Activated naive CD4-positive, alpha-beta T cell treated with anti-CD3 and anti-CD28 coated beads, Interleukin-2, amount 50 U/mL, for 24 hours (primary cell): ENCODE data around the gene AK8.

Source experiments
- H3K27ac Mint-ChIP-seq: one replicate; pipeline ENCODE4 v1.8.0; 2021; ENCODE audit warnings: mild to moderate bottlenecking, mixed read lengths
- H3K27me3 Mint-ChIP-seq: one replicate; pipeline ENCODE4 v1.8.0; 2021; ENCODE audit warnings: mixed read lengths
- H3K36me3 Mint-ChIP-seq: one replicate; pipeline ENCODE4 v1.8.0; 2021; ENCODE audit warnings: mixed read lengths
- H3K4me1 Mint-ChIP-seq: one replicate; pipeline ENCODE4 v1.8.0; 2021; ENCODE audit warnings: mixed read lengths
- H3K4me3 Mint-ChIP-seq: one replicate; pipeline ENCODE4 v1.8.0; 2021; ENCODE audit warnings: mild to moderate bottlenecking, mixed read lengths
- H3K9me3 Mint-ChIP-seq: one replicate; pipeline ENCODE4 v1.8.0; 2021; ENCODE audit warnings: mixed read lengths

AK8 gene

DNA sequence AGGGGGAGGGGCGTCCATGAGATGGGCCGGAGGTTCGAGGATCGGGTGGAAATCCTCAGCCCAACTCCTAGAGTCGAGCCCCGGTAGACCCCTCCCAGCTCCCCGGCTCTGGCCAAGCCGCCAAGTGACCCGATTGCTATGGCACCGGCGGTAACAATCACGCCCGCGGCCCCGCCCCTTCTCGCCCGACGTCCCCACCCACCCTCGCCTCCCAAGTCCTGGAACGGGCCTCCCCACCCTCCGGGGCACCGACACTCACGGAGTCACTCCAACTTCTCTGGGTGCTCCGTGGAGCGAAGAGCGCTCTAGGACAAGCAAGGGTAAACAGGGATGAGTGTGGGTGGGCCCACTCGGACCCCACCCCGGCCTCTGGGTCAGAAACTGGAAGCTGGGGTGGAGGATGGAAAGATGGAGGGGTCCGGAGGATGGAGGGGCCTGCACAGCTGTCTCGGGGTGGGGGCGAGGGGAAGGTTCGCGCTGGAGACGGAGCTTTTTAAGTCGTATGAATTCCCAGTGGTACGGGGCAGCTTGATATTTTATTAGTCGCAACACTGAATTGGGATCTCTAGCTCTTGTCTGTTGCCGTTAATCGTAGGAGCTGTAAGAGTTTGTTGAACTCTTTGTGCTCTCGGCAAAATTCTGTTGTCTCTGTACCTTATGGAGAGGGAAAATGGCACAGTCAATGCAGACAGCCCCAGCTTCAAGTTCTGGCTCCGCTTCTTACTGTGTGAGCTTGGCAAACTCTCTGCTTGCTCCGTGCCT, 792 bp upstream of the AK8 start, which contains the start of gene SPACA9:
Gene SPACA9 (plus strand): TSS at position 204 of the 762 bp plus-strand sequence. CDS start 5,050 bp downstream, outside the sequence.
- Mint-ChIP-seq H3K4me3 (peak within 1 kb of the TSS; percentile 83), H3K27ac (peak within 1 kb of the TSS; percentile 86), H3K27me3 (no peaks in the 10 kb centered on the region), H3K9me3 (no peaks in the 10 kb centered on the region), H3K36me3 (no peaks in the 10 kb centered on the region), H3K4me1 (peaks cover 4% of the 10 kb centered on the region)

DNA sequence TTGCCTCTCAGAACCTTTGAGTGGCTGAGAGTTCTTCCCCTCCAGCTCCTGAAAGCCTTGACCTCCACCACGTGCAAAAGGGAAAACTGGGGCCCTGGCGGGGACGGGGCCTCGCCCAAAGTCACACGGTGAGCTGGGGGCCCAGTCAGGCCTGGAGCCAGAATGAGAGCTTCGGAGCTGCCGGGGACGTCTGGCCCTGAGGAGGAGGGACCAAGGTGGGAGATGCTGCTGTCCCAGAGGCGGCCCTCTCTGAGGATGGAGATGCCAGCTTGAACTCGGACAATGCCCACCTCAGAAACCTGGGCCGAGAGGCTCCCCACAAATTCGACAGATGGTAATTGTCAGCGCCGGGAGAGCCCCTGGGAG, 643 bp downstream of the AK8 start:
- H3K9me3 Mint-ChIP-seq: no peaks in the 10 kb centered on the region
- peak overlapping the region; percentile 82 for H3K4me3 Mint-ChIP-seq
- H3K27ac Mint-ChIP-seq: peak overlapping the region; percentile 79
- peaks cover 4% of the 10 kb centered on the region for H3K4me1 Mint-ChIP-seq
- no peaks in the 10 kb centered on the region for H3K36me3 Mint-ChIP-seq
- H3K27me3 Mint-ChIP-seq: no peaks in the 10 kb centered on the region

DNA sequence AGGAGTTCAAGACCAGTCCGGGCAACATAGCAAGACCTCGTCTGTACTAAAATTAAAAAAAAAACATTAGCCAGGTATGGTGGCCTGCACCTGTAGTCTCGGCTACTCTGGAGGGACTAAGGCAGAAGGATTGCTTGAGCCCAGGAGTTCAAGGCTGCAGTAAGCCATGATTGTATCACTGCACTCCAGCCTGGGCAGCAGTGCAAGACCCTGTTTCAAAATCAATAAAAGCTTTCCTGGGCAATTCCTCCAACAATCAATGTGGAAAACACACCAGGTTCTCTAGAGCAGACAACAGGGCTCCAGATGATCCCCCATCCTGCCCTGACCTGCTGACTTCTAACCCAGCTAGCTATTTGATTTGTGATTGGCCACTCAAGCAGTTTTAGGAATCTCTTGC, 1.2 kb downstream of the AK8 start:
- Mint-ChIP-seq H3K4me1 (peaks cover 4% of the 10 kb centered on the region), H3K9me3 (no peaks in the 10 kb centered on the region), H3K36me3 (no peaks in the 10 kb centered on the region), H3K27me3 (no peaks in the 10 kb centered on the region), H3K27ac (no peak overlapping the region), H3K4me3 (peak overlapping the region; percentile 82)

DNA sequence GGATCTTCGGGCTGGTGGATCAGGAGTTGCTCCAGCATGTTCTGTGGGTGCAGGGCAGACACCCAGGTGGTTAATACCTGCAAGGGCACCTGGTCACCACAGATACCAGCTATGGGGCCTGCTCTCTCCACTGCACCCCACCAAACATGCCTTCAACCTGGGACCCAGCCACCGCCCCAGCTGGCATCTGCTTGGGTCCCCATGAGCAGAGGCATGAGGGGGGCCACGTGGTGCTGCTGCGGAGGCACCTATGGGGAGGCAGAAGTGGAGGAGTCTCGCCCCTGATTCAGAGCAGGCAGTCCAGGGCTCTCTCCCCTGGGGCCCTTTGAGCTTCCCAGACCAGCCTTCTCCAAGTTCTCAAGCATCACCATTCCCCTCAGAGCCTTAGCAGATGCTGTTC, 2.9 kb downstream of the AK8 start:
- Mint-ChIP-seq H3K27ac (no peak overlapping the region), H3K4me1 (peaks cover 4% of the 10 kb centered on the region), H3K4me3 (no peak overlapping the region)

DNA sequence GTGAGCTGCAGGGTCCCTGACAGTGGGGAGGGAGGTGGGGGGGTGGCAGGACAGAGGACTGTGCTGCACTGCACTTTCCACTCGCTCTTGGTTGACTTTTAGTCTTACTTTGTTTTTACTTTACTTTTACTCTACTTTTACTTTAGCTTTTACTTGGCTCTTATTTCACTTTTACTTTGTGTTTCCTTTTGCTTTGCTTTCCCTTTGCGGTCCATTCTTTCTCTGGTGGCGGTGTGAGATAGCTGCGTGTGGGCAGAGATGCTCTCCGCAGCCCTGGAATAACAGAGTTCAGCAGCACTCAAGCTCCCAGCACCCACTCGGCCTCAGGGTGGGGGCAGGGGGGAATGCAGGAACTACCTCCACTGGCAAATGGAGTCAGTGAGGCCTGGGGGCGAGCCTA, 4.7 kb downstream of the AK8 start:
- Mint-ChIP-seq H3K4me3 (peak overlapping the region; percentile 8), H3K27ac (no peak overlapping the region), H3K36me3 (no peaks in the 10 kb centered on the region), H3K27me3 (no peaks in the 10 kb centered on the region), H3K9me3 (no peaks in the 10 kb centered on the region), H3K4me1 (no peaks in the 10 kb centered on the region)

More for the DNA sequence above, 2.9 kb downstream of the AK8 start:
- Mint-ChIP-seq H3K9me3 (no peaks in the 10 kb centered on the region), H3K36me3 (no peaks in the 10 kb centered on the region), H3K27me3 (no peaks in the 10 kb centered on the region)

DNA sequence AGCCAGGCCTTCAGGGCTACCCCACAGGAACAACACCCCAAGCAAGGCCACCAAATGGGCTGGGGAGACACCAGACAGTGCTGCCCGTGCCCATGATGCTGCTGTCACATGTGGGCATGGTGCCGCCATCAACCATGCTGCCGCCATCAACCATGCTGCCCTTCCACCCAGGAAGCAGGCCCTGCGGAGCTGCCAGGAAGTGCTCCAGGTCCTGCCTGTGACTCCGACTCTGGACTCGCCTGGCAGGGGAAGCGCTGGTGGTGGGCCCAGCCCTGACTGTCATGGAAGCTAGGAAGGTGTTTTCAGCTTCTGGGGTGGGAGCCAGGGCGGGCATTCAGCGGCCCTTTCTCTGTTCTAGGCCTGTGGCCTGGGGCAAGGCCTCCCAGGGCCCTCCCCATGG, 8.8 kb downstream of the AK8 start:
- Mint-ChIP-seq H3K9me3 (no peaks in the 10 kb centered on the region), H3K27ac (no peak overlapping the region), H3K27me3 (no peaks in the 10 kb centered on the region)

DNA sequence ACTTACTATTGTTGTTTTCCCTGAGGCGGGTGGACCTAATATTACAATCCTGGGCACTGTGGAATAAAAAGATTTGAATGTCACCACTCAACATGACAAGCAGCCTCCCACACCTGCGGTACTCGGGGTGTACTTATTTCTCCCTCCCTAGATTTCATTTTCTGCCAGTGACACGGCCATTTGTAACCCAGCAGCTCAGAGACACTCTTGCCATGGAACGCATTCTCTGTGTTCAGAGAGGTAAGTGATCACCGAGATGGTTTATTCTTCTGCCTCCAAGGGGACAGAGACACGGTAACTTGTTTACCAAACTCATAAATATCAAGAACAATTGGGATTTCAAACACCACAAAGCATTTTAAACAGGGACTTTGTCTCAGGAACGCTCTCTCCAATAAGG, 11.2 kb downstream of the AK8 start:
- no peaks in the 10 kb centered on the region for H3K27me3 Mint-ChIP-seq
- H3K27ac Mint-ChIP-seq: no peak overlapping the region

More for the DNA sequence above, 8.8 kb downstream of the AK8 start:
- no peak overlapping the region for H3K4me3 Mint-ChIP-seq
- no peaks in the 10 kb centered on the region for H3K4me1 Mint-ChIP-seq
- H3K36me3 Mint-ChIP-seq: no peaks in the 10 kb centered on the region

DNA sequence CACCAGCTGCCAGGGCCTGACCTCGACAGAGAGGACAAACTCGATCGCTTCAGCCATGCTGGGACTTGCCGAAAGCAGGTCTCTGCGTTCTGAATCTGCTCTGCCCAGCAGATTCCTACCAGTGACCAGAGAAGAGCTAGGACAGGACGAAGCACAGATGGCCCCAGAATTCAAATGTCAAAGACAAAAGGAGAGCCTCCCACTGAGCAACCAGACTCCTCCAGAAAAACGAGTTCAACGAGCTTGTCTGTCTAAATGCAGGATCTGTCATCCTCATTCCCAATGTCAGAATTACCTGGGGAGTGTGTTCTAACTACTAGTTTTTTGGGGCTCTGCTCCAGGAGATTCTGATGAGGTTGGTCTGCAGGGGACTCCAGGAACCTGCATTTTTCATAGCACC, 13.4 kb downstream of the AK8 start:
- Mint-ChIP-seq H3K36me3 (no peaks in the 10 kb centered on the region), H3K27ac (no peak overlapping the region), H3K4me1 (no peaks in the 10 kb centered on the region), H3K27me3 (no peaks in the 10 kb centered on the region), H3K9me3 (no peaks in the 10 kb centered on the region), H3K4me3 (no peak overlapping the region)

More for the DNA sequence above, 11.2 kb downstream of the AK8 start:
- H3K36me3 Mint-ChIP-seq: no peaks in the 10 kb centered on the region
- H3K4me3 Mint-ChIP-seq: no peak overlapping the region
- H3K4me1 Mint-ChIP-seq: no peaks in the 10 kb centered on the region
- no peaks in the 10 kb centered on the region for H3K9me3 Mint-ChIP-seq

DNA sequence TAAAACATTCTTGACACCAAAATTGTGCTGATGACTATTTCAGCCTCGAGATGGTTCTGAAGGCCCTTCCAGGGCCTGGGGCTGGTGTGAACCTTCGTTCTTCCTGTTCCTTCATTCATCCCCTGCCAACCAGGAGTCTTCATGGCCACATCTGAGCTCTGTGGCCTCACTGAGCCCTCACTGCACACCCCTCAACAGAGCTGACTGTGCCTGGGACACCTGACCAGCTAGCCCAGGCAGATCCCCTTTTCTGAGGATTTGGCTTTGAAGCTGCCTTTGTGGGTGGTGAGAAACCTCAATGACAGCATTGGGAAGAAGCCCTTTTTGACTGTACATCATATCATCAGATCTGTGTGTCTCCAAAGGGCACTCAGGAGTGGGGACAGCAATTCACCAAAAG, 13.8 kb downstream of the AK8 start:
- Mint-ChIP-seq H3K36me3 (no peaks in the 10 kb centered on the region), H3K27me3 (no peaks in the 10 kb centered on the region), H3K9me3 (no peaks in the 10 kb centered on the region), H3K4me1 (no peaks in the 10 kb centered on the region), H3K27ac (no peak overlapping the region), H3K4me3 (no peak overlapping the region)

DNA sequence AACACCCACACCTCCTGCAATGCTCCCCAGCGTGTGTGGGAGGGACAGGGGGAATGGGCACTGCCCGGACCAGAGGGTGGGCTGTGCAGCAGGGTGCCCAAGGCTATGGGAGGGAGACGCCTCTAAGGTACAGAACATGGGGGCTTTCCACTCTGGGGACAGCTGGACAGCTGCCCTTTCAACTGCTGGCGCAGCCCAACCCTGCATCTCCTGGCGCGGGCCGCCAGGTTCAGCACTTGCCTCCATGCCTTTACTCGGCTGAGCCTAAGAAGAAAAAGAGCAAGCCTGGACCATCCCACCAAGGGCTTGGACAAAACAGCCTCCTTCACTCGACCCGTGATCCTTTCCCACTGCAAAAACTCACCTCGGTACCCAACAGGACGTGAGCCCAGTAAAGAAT, 15.0 kb downstream of the AK8 start:
- Mint-ChIP-seq H3K27me3 (no peaks in the 10 kb centered on the region), H3K36me3 (no peaks in the 10 kb centered on the region), H3K27ac (no peak overlapping the region), H3K4me3 (no peak overlapping the region), H3K9me3 (no peaks in the 10 kb centered on the region), H3K4me1 (no peaks in the 10 kb centered on the region)

DNA sequence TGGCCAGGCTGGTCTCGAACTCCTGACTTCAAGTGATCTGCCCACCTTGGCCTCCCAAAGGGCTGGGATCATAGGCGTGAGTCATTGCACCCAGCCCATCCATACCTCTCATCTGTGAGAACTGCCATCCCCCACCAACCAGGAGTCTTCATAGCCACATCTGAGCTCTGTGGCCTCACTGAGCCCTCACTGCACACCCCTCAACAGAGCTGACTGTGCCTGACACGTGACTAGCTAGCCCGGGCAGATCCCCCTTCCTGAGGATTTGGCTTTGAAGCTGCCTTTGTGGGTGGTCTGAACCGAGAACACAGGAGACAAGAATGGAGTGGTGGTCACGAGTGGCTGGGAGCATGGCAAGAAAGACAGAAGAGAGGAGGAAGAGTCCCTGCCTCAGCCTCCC, 15.6 kb downstream of the AK8 start:
- H3K27ac Mint-ChIP-seq: no peak overlapping the region
- H3K4me1 Mint-ChIP-seq: no peaks in the 10 kb centered on the region
- H3K27me3 Mint-ChIP-seq: no peaks in the 10 kb centered on the region
- no peaks in the 10 kb centered on the region for H3K9me3 Mint-ChIP-seq
- no peaks in the 10 kb centered on the region for H3K36me3 Mint-ChIP-seq
- H3K4me3 Mint-ChIP-seq: no peak overlapping the region

DNA sequence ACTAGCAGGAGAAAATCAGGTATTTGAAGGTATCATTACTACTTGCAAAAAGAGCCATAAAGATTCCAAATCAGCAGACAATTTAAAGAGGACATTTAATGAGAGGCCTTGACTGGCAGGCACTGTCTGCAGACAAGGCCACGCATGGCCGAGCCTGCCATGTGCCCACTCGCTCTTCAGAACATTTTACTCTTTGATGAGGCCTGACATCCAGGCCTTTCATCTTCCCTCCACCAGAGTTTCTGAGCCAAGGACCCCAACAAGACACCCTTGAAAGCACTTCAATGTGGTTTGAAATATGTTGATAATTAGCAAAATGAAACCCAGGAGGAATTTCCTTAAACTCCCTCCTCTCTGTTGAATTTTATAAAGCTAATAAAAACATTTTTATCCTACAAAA, 16.4 kb downstream of the AK8 start:
- Mint-ChIP-seq H3K27me3 (no peaks in the 10 kb centered on the region), H3K9me3 (no peaks in the 10 kb centered on the region), H3K4me3 (no peak overlapping the region), H3K36me3 (no peaks in the 10 kb centered on the region), H3K27ac (peak overlapping the region; percentile 30), H3K4me1 (no peaks in the 10 kb centered on the region)

DNA sequence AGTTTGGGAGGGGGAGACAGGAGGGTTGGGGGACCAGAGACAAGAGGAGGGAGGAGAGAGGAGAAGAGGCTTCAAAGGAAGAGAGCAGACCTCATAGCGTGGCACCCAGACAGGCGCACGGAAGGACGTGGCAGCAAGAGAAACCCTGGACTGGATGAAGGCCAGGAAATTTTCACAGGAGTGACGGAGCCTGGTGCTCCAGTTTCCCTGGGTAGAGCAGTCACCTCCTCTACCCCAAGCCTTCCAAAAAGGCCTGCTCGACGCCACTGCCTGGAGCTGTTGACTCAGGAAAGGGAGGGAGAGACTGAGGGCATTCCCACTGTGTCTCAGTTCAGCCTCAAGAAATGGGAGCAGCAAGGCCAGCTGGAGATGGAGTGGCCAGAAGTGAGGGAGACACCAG, 19.3 kb downstream of the AK8 start:
- Mint-ChIP-seq H3K4me1 (no peaks in the 10 kb centered on the region), H3K4me3 (no peak overlapping the region), H3K27ac (no peak overlapping the region), H3K9me3 (no peaks in the 10 kb centered on the region), H3K36me3 (no peaks in the 10 kb centered on the region), H3K27me3 (no peaks in the 10 kb centered on the region)

DNA sequence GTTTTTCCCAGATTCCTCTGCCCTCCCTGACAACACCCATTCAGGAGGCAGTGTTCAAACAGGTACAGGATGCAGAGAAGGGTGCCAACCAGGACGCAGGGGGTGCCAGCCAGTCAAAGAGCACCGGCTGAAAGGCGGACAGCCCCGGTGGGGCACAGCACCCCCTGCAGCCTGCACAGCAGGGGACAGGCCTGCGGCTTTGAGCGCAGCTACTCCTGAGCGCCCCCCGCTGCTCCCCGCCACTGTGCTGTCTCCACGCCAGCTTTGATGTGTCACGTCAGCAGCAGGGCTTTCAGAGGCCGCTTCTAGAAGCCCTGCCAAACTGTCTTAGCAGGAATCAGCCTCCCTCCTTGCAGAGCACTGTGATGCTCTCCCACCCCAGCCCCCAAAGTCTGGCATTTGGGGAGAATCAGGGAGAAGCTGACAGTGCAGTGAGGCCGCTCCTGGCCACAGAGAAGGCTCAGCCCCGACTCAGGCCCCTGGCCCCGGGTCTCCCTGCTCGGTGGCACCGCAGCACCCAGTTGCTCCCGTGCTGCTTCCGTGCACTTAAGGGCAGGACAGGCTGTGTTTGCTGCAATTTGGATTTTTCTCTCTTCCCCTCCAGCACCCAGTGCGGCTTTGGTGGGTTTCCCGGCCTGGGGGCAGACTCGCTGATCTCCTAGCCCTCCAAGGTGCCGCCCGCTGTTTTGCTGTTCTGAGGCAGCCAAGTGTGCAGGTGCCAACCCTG, 20.3 kb downstream of the AK8 start:
- no peaks in the 10 kb centered on the region for H3K36me3 Mint-ChIP-seq
- no peaks in the 10 kb centered on the region for H3K4me1 Mint-ChIP-seq
- H3K4me3 Mint-ChIP-seq: no peak overlapping the region
- no peak overlapping the region for H3K27ac Mint-ChIP-seq
- no peaks in the 10 kb centered on the region for H3K9me3 Mint-ChIP-seq
- H3K27me3 Mint-ChIP-seq: no peaks in the 10 kb centered on the region

DNA sequence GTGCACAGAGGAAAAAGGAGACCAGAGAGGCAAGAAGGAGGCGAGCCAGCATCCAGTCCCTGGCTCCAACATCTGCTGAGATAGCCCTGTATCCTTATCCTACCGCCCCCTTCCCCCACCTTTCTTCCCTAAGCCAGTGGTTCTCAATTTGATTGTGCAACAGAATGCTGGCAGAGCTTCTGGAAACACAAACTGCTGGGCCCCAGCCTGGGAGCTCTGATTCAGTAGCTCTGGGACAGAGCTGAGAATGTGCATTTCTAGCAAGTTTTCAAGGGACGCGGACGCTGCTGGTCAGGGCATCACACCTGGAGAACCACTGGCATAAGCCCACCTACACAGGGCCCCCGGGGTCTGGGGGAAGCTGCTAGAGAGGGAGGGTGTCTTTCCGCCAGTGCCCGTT, 21.1 kb downstream of the AK8 start:
- Mint-ChIP-seq H3K4me1 (no peaks in the 10 kb centered on the region), H3K27ac (no peak overlapping the region)

DNA sequence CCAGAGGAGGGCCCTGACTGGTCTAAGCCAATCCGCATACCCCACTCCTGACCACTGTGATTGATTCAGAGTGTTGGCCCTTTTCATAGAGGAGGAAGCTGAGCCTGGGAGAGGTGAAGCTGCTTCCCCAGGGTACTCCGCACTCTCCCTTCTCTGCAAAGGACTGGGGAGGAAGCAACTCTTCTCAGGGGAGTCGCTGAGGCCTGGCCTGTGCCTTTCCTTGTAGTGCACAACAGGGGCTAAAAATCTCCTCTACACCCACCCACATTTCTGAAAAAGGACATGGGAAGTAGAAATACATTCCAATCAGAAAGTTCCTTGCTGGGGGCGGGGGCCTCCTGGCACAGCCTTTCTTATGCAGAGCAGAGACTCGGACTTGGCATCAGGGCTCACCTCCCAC, 22.2 kb downstream of the AK8 start:
- Mint-ChIP-seq H3K9me3 (no peaks in the 10 kb centered on the region), H3K36me3 (no peaks in the 10 kb centered on the region), H3K4me3 (no peak overlapping the region), H3K27ac (no peak overlapping the region), H3K27me3 (no peaks in the 10 kb centered on the region), H3K4me1 (peaks cover 4% of the 10 kb centered on the region)

More for the DNA sequence above, 21.1 kb downstream of the AK8 start:
- Mint-ChIP-seq H3K9me3 (no peaks in the 10 kb centered on the region), H3K36me3 (no peaks in the 10 kb centered on the region), H3K27me3 (no peaks in the 10 kb centered on the region), H3K4me3 (no peak overlapping the region)
